ENCODE measurements around the gene TRIM68.

Gene TRIM68

GRCh38 chr11:4551346-4551979, 56.6 kb downstream of the TRIM68 start:
- DNase-seq: no peak

More at GRCh38 chr11:4551346-4551979, 56.6 kb downstream of the TRIM68 start:
- no peak overlapping the region for H3K27ac ChIP-seq
- peak; percentile 30 for TF ChIP-seq CTCF (IDR thresholded peaks at IDR 0.05; ENCODE audit: low read depth, low read length)
- no peaks in the 10 kb centered on the region for H3K36me3 ChIP-seq
- no peak overlapping the region for H3K4me3 ChIP-seq (ENCODE audit: low read depth, low read length)
- no peaks in the 10 kb centered on the region for H3K9me3 ChIP-seq (ENCODE audit: severe bottlenecking)
- H3K27me3 ChIP-seq (ENCODE audit: insufficient read depth, low read depth, severe bottlenecking): peaks cover 40% of the 10 kb centered on the region
